Erythroblast (primary cell): ENCODE results near the gene PRR23C.

Experiments
- GATA1 ChIP-seq: IDR thresholded peaks from 2 replicates; pipeline ENCODE4 v1.6.1; 2011; ENCODE audit warnings: low read depth, mild to moderate bottlenecking, control low read depth, low read length, moderate library complexity
- POLR2A ChIP-seq: IDR thresholded peaks from 2 replicates; pipeline ENCODE4 v1.6.1; 2011; ENCODE audit warnings: mild to moderate bottlenecking, low read length

DNA sequence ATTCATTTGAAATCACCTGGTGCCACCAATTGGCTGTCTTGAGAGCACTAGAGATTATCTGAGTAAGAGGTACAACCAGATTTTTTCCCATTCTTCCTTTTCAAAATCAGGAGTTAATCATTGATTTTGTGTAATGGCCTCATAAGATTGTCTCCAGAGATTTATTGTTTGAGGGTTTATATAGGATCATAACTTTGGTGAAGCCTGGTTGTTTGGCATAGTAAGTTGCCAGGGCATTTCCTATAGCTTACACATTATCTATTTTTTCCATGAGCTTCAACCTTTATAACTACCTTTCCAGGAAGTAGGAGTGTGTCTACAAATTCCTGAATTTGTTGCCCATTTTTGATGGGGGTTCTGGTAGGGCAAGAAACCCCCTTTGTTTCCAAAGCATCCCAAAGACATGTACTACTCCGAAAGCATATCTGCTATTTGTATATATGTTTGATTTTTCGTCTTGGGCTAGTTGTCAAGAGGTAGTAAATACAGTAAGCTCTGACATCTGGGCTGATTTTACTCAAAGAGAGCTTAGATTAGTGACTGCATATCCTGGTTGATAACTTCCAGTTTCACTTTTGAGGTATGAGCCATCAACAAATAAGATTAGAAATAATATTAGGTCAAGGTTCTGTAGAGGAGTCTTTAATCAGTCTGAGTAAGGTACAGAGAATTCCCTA, 12.2 kb downstream of the PRR23C start:
- TF ChIP-seq POLR2A (no peak), GATA1 (no peak)
